Panc1 (cell line): ENCODE results near the gene MTHFSD. TPM values are rescaled to one million over a fixed set of nuclear protein-coding genes. Genes with fewer than 3 reads are reported as not detected.

Source experiments
- ATAC-seq: fragments of 200-7000 bp; cut with Tn5 transposase; 2 replicates; pipeline ENCODE4 v1.9.1; 2020; ENCODE audit warnings: mild to moderate bottlenecking, moderate library complexity
- BruUV-seq: library from RNA; stranded (reverse); fragments of 400-500 nt; replicated peaks from 2 replicates; lab custom pipeline; 2021; lab: Mats Ljungman, UMichigan
- CTCF ChIA-PET: fragments of 300-600 bp; sonication (Branson Sonifier 250); formaldehyde crosslinking; loops from one replicate; lab custom pipeline; 2022; ENCODE audit warnings: antibody characterized with exemption; lab: Charles Lee
- POLR2A ChIA-PET: fragments of 300-600 bp; sonication (Branson Sonifier 250); formaldehyde crosslinking; loops from one replicate; lab custom pipeline; 2022; ENCODE audit warnings: antibody characterized with exemption; lab: Charles Lee
- DNase-seq: peaks from one replicate; pipeline ENCODE4 v3.0.0-alpha.2; 2010; ENCODE audit warnings: low read depth, low spot score
- H3K27ac ChIP-seq: 2 replicates; pipeline ENCODE4 v1.5.1; 2011; ENCODE audit warnings: mild to moderate bottlenecking, low read length, inconsistent platforms
- H3K27me3 ChIP-seq: fragments of 200-500 bp; sonication (Bioruptor generic); 2 replicates; pipeline ENCODE4 v1.6.0; 2014; ENCODE audit warnings: low read length, inconsistent platforms; ENCODE audit not compliant: control insufficient read depth, insufficient read depth
- H3K36me3 ChIP-seq: fragments of 200-500 bp; sonication (Bioruptor generic); 2 replicates; pipeline ENCODE4 v1.5.1; 2014; ENCODE audit warnings: inconsistent platforms, mild to moderate bottlenecking, low read length, moderate library complexity; ENCODE audit not compliant: control insufficient read depth, insufficient read depth
- H3K4me1 ChIP-seq: 2 replicates; pipeline ENCODE4 v1.5.1; 2011; ENCODE audit warnings: inconsistent platforms, mild to moderate bottlenecking, low read length, moderate library complexity; ENCODE audit not compliant: control insufficient read depth, insufficient read depth
- H3K4me3 ChIP-seq, 2 experiments: 2 replicates each; pipeline ENCODE4 v1.5.1; 2011 to 2012; ENCODE audit warnings: low read depth in 2 of 2, low read length in 2 of 2, mild to moderate bottlenecking in 2 of 2, inconsistent platforms in 1 of 2, moderate library complexity in 1 of 2
- H3K9me3 ChIP-seq: fragments of 200-500 bp; sonication (Bioruptor generic); 2 replicates; pipeline ENCODE4 v1.5.1; 2014; ENCODE audit warnings: low read depth, mild to moderate bottlenecking, inconsistent platforms, low read length, moderate library complexity; ENCODE audit not compliant: control insufficient read depth, insufficient read depth
- POLR2AphosphoS5 ChIP-seq: IDR thresholded peaks from 2 replicates; pipeline ENCODE4 v1.6.1; 2012; ENCODE audit warnings: mild to moderate bottlenecking, low read depth, low read length, moderate library complexity
- REST ChIP-seq, 2 experiments: IDR thresholded peaks; 2 replicates each; pipeline ENCODE4 v1.6.1; 2011 to 2012; ENCODE audit warnings: low read depth in 2 of 2, control low read depth in 1 of 2, low read length in 1 of 2, mild to moderate bottlenecking in 1 of 2, moderate library complexity in 1 of 2; ENCODE audit not compliant: insufficient read depth in 1 of 2
- SIN3A ChIP-seq: IDR thresholded peaks from 2 replicates; pipeline ENCODE4 v1.6.1; 2012; ENCODE audit warnings: low read depth, mild to moderate bottlenecking, low read length, moderate library complexity, borderline replicate concordance; ENCODE audit not compliant: insufficient read depth
- TCF7L2 ChIP-seq: IDR thresholded peaks from 2 replicates; pipeline ENCODE4 v1.6.1; 2011; ENCODE audit warnings: mild to moderate bottlenecking, low read depth, low read length, inconsistent platforms
- in situ Hi-C: cut with HindIII; loops from 2 replicates; pipeline ENCODE4 v1.10.0; 2016; ENCODE audit warnings: low sequenced_read_pairs, low pct_unique_long_range_greater_than_20kb
- intact Hi-C: fragments of 100-400 bp; cut with micrococcal nuclease; formaldehyde crosslinking; loops from one replicate; pipeline ENCODE4 v1.10.0; 2022; ENCODE audit not compliant: unreplicated experiment
- total RNA-seq: library from RNA; stranded (reverse); gene quantifications from one replicate; pipeline ENCODE4 v1.2.1, GENCODE V29; 2021; ENCODE audit not compliant: unreplicated experiment
- TF ChIP-seq, protein P1 (sequence below): fragments of 450-650 bp; IDR thresholded peaks from 2 replicates; pipeline ENCODE4 v1.5.1; 2017; ENCODE audit warnings: mild to moderate bottlenecking

The MTHFSD gene
- total RNA-seq, 1 experiment from 2014 or later, result 16.5 TPM

GRCh38 chr16:86515413-86515776 lies 39.6 kb downstream of the MTHFSD start:
- no peak for DNase-seq
- H3K27ac ChIP-seq, result no peak overlapping the region
- ChIA-PET POLR2A (no interaction called here), CTCF (no interaction called here)
- H3K27me3 ChIP-seq, result peaks cover 4% of the 10 kb centered on the region; the same call in 1 of the 2 replicates
- TF ChIP-seq POLR2AphosphoS5, result no peak
- BruUV-seq, result no TSS peak
- H3K4me1 ChIP-seq, result no peaks in the 10 kb centered on the region
- in situ Hi-C loops, result no loop called here
- H3K9me3 ChIP-seq, result no peaks in the 10 kb centered on the region
- no peaks in the 10 kb centered on the region for H3K36me3 ChIP-seq
- no peak overlapping the region for H3K4me3 ChIP-seq
- intact Hi-C loops, result no loop called here
- ATAC-seq, result no peak

GRCh38 chr16:86514481-86515376 lies 40.3 kb downstream of the MTHFSD start:
- intact Hi-C loops, result no loop called here
- TF ChIP-seq, protein P1, sequence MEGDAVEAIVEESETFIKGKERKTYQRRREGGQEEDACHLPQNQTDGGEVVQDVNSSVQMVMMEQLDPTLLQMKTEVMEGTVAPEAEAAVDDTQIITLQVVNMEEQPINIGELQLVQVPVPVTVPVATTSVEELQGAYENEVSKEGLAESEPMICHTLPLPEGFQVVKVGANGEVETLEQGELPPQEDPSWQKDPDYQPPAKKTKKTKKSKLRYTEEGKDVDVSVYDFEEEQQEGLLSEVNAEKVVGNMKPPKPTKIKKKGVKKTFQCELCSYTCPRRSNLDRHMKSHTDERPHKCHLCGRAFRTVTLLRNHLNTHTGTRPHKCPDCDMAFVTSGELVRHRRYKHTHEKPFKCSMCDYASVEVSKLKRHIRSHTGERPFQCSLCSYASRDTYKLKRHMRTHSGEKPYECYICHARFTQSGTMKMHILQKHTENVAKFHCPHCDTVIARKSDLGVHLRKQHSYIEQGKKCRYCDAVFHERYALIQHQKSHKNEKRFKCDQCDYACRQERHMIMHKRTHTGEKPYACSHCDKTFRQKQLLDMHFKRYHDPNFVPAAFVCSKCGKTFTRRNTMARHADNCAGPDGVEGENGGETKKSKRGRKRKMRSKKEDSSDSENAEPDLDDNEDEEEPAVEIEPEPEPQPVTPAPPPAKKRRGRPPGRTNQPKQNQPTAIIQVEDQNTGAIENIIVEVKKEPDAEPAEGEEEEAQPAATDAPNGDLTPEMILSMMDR, result no peak
- TF ChIP-seq POLR2AphosphoS5 (no peak), REST (IDR thresholded peaks at IDR 0.05; ENCODE audit: insufficient read depth in 1 of 2, low read depth in 2 of 2, low read length in 1 of 2) (no peak), TCF7L2 (no peak), SIN3A (no peak)
- no TSS peak for BruUV-seq
- H3K27me3 ChIP-seq, result peaks cover 4% of the 10 kb centered on the region; the same call in 1 of the 2 replicates
- H3K27ac ChIP-seq, result no peak overlapping the region
- no peak overlapping the region for H3K4me3 ChIP-seq
- CTCF ChIA-PET, result no interaction called here
- H3K36me3 ChIP-seq, result peaks cover 2% of the 10 kb centered on the region; the same call in 1 of the 2 replicates
- H3K4me1 ChIP-seq, result no peaks in the 10 kb centered on the region
- in situ Hi-C loops, result no loop called here
- POLR2A ChIA-PET, result no interaction called here
- H3K9me3 ChIP-seq, result no peaks in the 10 kb centered on the region
- ATAC-seq, result no peak
- no peak for DNase-seq
